Pancreas (tissue), 10 donors: ENCODE data around the gene GNAZ. TPM values are rescaled to one million over a fixed set of nuclear protein-coding genes. Genes with fewer than 3 reads are reported as not detected.

Experiments used
- ATAC-seq, 4 donors: fragments of 200-7000 bp; cut with Tn5 transposase; one replicate each; pipeline versions ENCODE4 v1.8.0 to v1.9.1; 2020; ENCODE audit warnings: mild to moderate bottlenecking in 4 of 4, moderate library complexity in 4 of 4
- DNase-seq, 6 donors: peaks; one replicate each; pipeline ENCODE4 v3.0.0-alpha.2; 2020
- FAIRE-seq: peaks from 2 replicates; lab custom pipeline; 2012; peaks lifted over from hg19 to GRCh38; lab: Jason Lieb, UNC
- H3K27ac ChIP-seq, 4 donors: fragments of 200-600 bp; sonication (generic); 1 replicate in 3 of 4; 2 replicates in 1 of 4; pipeline versions ENCODE4 v1.5.0 to v1.8.0; 2020
- H3K27me3 ChIP-seq, 4 donors: fragments of 200-600 bp; one replicate each; pipeline ENCODE4 v1.8.0; 2021
- H3K36me3 ChIP-seq, 3 donors: fragments of 200-600 bp; sonication (generic) in 1 of 3; one replicate each; pipeline versions ENCODE4 v1.5.0 to v1.8.0; 2020 to 2021
- H3K4me1 ChIP-seq, 3 donors: fragments of 200-600 bp; one replicate each; pipeline ENCODE4 v1.8.0; 2021
- H3K4me3 ChIP-seq, 4 donors: fragments of 200-600 bp; sonication (generic) in 2 of 4; one replicate each; pipeline versions ENCODE4 v1.5.0 to v1.8.0; 2020 to 2021
- H3K9me3 ChIP-seq, 4 donors: fragments of 200-600 bp; one replicate each; pipeline ENCODE4 v1.8.0; 2021
- WGBS, 2 donors: extraction: QIAGEN DNeasy Blood & Tissue Kit; methylation state at CpG; one replicate each; pipeline ENCODE4 v1.1.7; 2013; 5-methylcytosine and 5-hydroxymethylcytosine counted together
- intact Hi-C, 3 donors: fragments of 100-400 bp; cut with DNase I; formaldehyde crosslinking; loops; one replicate each; pipeline versions ENCODE4 v1.11.1 to v1.14.2; 2022
- polyA plus RNA-seq, 2 donors: library from polyadenylated mRNA; stranded (reverse); fragments of 200-250 nt; gene quantifications; one replicate each; pipeline ENCODE4 v1.2.3, GENCODE V29; 2013
- total RNA-seq, 6 donors: library from RNA; stranded (reverse); fragmentation: NEBNext Ultra II Directional in 4 of 6; extraction: Animal tissue kit (Norgen Biotek cat#: 25700) in 4 of 6; gene quantifications; one replicate each; pipeline versions ENCODE4 v1.2.1 to v1.2.4, GENCODE V29; 2021 to 2023
- TF ChIP-seq, protein P1 (sequence below), 4 donors: fragments of 200-600 bp; sonication (generic) in 3 of 4; IDR thresholded peaks; one replicate each; pipeline versions ENCODE4 v1.5.0 to v1.8.0; 2021; ENCODE audit warnings: antibody characterized with exemption in 4 of 4
- donor health status: healthy with polysubstance abuse.
- donor health status: DM: no; HTN: no; CAD: no; lungs with moderate emphysema.
- donor health status: DM: no; HTN: no; CAD: no.
- donor health status: control.
- donor health status: control.
- donor health status: Bipolar disorder and iron deficiency.
- donor health status: DM: yes; HTN: yes; CAD: no.
- donor health status: DM: no; HTN: no; CAD: no.
- donor health status: DM: no; HTN: no; CAD: no.
- donor health status: DM: yes; HTN: yes; CAD: no.

Gene GNAZ
- total and polyA plus RNA-seq, 8 donors: 0.88 to 9.7 (median 2.1) TPM

DNA sequence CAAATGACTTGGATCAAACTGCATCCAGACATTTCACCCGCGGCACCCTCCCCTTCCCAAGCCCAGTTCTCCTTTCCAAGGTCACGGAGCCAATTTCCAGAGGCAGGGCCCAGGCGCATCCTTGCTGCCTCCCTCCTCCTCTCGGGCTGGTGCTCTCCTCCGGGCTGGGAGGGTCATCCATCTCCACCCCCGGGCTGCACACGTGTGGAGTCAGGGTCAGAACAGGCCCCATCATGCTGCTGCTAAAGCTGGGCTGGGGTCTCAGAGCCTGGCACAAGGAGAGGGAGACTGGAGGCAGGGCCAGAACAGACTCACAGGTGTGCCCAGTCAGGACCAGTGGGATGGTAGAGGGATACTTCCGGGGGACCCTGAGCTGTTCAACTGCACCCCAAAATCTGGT lies 57.5 kb downstream of the GNAZ start:
- FAIRE-seq (no peak), ATAC-seq (no peak), DNase-seq (peak in 1 of 6 donors; percentile 35)
- H3K27ac ChIP-seq: no peak overlapping the region
- H3K27me3 ChIP-seq: no peaks in the 10 kb centered on the region
- H3K4me1 ChIP-seq: peaks cover 0 to 5% (median 0%) of the 10 kb centered on the region in 3 donors
- intact Hi-C loops: loop anchor here (5.0 to 10.0 kb wide), 3 partner anchors 170 to 273 kb away; no protein-coding TSS in a partner anchor
- no peaks in the 10 kb centered on the region for H3K36me3 ChIP-seq
- H3K4me3 ChIP-seq: no peak overlapping the region
- TF ChIP-seq, protein P1, sequence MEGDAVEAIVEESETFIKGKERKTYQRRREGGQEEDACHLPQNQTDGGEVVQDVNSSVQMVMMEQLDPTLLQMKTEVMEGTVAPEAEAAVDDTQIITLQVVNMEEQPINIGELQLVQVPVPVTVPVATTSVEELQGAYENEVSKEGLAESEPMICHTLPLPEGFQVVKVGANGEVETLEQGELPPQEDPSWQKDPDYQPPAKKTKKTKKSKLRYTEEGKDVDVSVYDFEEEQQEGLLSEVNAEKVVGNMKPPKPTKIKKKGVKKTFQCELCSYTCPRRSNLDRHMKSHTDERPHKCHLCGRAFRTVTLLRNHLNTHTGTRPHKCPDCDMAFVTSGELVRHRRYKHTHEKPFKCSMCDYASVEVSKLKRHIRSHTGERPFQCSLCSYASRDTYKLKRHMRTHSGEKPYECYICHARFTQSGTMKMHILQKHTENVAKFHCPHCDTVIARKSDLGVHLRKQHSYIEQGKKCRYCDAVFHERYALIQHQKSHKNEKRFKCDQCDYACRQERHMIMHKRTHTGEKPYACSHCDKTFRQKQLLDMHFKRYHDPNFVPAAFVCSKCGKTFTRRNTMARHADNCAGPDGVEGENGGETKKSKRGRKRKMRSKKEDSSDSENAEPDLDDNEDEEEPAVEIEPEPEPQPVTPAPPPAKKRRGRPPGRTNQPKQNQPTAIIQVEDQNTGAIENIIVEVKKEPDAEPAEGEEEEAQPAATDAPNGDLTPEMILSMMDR (IDR thresholded peaks at IDR 0.05): no peak
- WGBS, 2 donors: 43 to 51% methylated on average over 9 of the region's 9 CpGs
- H3K9me3 ChIP-seq: no peaks in the 10 kb centered on the region

DNA sequence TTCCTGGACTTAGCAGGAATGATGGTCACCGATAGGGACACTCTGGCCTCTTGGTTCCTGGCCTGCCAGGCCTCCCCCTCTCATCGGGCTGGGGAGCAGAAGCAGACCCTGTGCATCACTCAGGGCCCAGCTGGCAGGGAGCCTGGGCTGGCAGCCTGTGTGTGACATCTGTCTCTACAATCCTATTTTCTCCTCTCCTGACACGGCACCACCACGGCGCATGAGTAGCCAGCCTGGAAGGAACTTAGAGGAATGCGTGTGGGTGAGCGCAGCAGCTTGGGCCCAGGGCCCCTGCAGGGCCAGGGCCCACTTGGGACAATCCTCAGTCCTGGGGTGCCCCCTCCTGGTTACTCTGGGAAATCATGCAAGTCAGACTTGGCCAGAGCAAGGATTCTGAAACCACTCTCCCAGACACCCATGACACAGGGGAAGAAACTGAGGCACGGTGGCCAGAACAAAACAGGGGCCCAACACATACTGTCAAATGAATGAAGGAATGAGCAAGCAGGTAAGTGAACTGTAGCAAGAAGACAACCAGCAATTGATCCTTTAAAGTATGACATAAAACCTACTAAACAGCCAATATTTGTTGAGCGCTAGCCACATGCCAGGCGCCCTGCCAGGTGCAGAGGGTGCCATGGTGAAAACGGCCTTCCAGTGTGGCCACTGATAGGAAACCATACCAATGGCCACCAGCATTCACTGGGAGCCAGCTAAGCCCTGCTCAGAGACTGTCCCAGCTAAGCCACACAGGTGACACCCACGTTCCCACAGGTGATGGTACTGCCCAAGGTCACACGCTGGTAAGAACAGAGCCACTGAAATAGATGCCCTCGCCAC lies 58.2 kb downstream of the GNAZ start:
- DNase-seq: peak; percentile 42 to 82 (median 72)
- Histone ChIP-seq H3K9me3 (no peaks in the 10 kb centered on the region), H3K27me3 (no peaks in the 10 kb centered on the region), H3K4me1 (peaks cover 0 to 5% (median 0%) of the 10 kb centered on the region in 3 donors), H3K27ac (no peak overlapping the region), H3K4me3 (no peak overlapping the region), H3K36me3 (no peaks in the 10 kb centered on the region)
- peak; percentile 75 to 95 (median 93) for ATAC-seq
- intact Hi-C loops: loop anchor here (5.0 to 10.0 kb wide), 3 partner anchors 171 to 274 kb away; no protein-coding TSS in a partner anchor
- FAIRE-seq: no peak
- WGBS, 2 donors: 25 to 29% methylated on average over 14 of the region's 14 CpGs
- TF ChIP-seq, protein P1 (IDR thresholded peaks at IDR 0.05): peak; percentile 55 to 66 (median 58)

DNA sequence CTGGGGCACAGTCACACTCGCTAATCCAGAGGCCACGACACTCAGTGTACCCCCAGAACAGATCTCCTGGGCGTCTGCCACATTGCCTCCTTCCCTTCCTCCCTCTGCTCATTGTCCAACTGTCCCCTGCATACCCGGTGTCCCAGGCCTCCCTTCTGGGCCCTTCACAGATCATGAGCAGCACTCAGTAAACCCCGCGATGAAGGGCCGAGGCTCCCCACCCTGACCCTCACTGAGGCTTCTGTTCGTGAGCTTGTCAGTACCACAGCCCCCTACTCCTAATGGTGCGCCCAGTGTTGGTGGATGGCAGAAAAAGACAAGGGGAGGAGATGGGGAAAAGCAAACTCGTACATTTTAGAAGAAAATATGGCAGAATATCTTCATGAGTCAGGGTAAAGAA lies 58.8 kb downstream of the GNAZ start:
- Histone ChIP-seq H3K27me3 (no peaks in the 10 kb centered on the region), H3K4me3 (no peak overlapping the region), H3K9me3 (no peaks in the 10 kb centered on the region), H3K27ac (no peak overlapping the region), H3K36me3 (no peaks in the 10 kb centered on the region), H3K4me1 (peaks cover 0 to 5% (median 0%) of the 10 kb centered on the region in 3 donors)
- 62 to 63% methylated on average over 10 of the region's 10 CpGs for WGBS, 2 donors
- FAIRE-seq: no peak
- no peak for ATAC-seq
- DNase-seq: no peak
- intact Hi-C loops: loop anchor here (5.0 to 10.0 kb wide), 3 partner anchors 172 to 274 kb away; no protein-coding TSS in a partner anchor
- TF ChIP-seq, protein P1 (IDR thresholded peaks at IDR 0.05): no peak

- H3K9me3 ChIP-seq: no peaks in the 10 kb centered on the region
- H3K27ac ChIP-seq: no peak overlapping the region
- H3K36me3 ChIP-seq: no peaks in the 10 kb centered on the region
- no peak overlapping the region for H3K4me3 ChIP-seq
- DNase-seq (no peak), ATAC-seq (no peak), FAIRE-seq (no peak)
- TF ChIP-seq, protein P1 (IDR thresholded peaks at IDR 0.05): no peak
- intact Hi-C loops: no loop called here
- H3K4me1 ChIP-seq: peaks cover 0 to 5% (median 0%) of the 10 kb centered on the region in 3 donors
- WGBS, 2 donors: 44 to 47% methylated on average over 3 of the region's 3 CpGs
- H3K27me3 ChIP-seq: no peaks in the 10 kb centered on the region
Measured at GRCh38 chr22:23130697-23131096, 60.4 kb downstream of the GNAZ start.
